Stimulated activated CD8-positive, alpha-beta memory T cell treated with anti-CD3 and anti-CD28 coated beads, Interleukin-15, amount 100 ng/mL, for 1 hour (primary cell): ENCODE results near the gene TYRO3.

Experiments
- DNase-seq: peaks from one replicate; pipeline ENCODE4 v3.0.0-alpha.2; 2020; ENCODE audit warnings: low read depth

The TYRO3 gene

DNA sequence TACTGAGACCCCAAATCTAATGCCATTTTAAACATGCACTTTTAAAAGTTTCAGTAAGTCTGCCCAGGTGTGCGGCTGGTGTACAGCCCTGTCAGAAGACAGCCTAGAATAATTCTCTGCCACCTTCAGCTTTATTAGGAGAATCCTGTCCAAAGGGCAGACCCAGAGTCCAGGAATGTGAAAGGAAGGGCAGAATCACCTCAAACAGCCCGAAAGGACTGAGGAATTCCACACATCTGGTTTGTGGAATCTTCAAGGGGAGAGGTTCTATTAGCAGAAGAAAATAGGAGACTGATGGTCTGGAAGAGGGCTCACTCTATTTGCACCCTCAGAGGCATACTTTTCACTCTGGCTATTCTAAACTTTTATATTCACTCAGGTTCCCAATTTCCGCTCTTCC, 46.6 kb downstream of the TYRO3 start:
- DNase-seq: no peak

DNA sequence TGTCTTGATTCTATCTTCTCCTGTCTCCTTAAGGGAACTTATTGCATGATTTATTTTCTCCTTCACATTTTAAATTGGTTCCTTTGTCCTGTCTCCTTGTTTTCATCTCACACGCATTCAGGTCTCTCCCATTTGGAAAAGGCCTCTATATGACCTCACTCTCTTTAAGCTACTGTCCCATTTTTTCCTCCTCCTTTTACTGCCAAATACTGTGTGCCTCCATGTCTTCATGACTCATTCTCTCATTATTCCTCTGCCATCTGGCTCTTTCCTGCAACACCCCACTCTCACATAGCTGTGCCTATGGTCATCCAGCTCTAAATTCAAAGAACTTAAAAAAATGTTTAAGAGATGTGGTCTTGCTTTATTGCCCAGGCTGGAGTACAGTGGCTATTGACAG, 48.0 kb downstream of the TYRO3 start:
- DNase-seq: no peak

DNA sequence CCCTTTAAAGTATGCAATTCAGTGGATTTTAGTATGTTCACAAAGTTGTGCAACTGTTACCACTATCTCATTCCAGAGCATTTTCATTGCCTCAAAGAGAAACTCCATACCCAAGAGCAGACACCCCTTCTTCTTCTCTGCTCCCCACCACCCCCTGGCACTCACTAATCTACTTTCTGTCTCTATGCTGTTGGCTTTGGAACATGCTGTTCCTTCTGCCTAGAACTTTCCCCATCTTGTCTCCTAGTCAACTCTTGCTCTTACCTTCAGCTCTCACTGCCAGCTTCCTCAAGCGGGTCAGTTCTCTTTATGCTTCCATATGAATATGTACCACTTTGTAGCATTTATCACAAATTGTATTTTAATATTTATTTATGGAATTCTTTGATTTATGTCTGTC, 50.1 kb downstream of the TYRO3 start:
- no peak for DNase-seq

DNA sequence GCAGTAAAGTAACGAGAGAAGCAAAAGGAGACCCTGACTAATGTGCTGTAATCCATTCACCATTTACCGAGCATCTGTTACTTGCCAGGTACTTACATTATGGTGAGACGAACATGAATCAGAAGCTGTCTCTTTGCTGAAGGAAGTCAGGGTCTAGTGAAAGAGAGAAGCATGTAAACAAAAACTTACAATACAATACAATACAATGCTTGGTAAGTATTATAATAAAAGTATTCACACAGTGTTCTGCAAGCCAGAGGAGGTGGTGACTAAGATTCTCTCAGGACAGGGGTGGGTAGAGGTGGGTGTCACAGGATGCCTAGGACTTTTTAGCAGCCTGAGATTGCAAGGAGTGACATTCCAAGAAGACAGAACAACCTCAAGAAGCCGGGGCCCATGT, 51.0 kb downstream of the TYRO3 start:
- no peak for DNase-seq

DNA sequence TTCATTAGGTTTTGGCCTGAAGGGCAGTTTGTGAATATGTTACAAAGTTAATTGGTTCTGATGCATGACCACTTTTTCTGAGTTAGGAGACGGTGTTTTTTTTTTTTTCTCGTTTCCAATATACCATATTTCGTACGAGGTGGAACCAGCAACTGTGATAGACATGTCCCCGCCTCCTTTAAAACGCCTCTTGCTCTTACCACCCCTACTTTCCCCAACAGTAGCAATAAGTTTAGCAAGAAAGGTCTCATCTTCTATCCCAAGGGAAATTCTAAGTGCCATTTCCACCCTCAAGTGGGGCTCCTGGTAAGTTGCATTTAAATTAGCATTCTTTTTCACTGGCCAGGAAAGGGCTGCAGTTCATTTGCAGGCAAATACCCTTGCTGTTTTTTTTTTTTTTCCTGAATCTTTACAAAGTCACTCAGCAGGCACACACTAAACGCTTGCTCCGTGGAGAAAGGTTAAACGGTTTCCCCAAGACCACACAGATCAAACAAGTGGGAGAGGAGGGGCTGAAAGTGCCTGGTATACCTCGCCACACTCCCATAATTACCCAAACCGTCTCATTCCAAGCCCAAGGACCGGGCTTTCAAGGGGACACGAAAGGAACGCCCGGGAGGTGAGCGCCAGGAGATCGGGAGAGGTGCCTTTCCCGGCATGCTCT, 61.7 kb downstream of the TYRO3 start:
- no peak for DNase-seq

DNA sequence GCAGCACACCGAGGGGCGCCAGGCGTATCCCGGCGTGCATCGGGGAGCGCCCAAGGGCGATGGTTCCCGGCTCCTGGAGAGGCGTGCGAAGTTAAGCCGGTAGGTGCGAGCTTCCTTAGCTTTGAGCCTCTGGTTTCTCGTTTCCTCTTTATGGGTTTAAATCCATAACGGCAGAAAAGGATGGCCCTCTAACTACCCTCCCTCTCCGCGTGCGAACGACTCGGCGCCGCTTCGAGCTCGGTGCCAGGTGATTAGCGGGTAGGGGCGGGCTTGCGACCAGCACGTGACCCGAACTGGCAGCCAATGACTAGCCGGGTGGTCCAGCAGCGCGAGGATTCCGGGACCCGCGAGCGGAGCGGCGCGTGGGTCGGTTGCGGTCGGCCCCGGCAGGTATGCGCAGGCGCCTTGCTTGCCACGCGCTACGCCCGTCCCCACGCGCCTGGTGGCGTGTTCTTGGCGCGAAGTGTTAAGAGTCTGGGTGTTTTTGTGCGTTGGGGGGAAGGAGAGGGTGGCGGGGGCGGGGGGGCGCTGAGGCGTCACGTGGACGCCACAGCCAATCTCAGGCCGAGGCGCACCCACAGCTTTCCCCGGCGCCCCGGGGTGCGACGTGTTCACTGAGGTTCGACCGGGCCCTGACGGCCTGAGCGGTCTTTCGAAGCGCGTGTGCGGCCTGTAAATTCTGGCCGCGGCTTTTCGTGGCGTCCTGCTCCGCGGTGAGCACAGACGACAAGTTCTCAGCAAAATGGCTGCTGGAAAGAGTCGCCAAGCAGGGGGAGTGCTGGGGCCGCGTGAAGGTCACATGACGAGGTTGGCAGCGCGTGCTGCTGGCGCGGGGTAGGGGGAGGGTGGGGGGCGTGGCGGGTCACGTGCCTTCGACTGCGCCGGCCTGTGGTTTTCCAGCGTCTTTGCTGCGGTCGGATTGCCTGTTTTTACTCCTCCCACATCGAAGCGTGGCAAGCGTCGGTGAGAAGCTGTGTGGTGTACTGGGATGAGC, 62.5 kb downstream of the TYRO3 start:
- peak; percentile 55 for DNase-seq

DNA sequence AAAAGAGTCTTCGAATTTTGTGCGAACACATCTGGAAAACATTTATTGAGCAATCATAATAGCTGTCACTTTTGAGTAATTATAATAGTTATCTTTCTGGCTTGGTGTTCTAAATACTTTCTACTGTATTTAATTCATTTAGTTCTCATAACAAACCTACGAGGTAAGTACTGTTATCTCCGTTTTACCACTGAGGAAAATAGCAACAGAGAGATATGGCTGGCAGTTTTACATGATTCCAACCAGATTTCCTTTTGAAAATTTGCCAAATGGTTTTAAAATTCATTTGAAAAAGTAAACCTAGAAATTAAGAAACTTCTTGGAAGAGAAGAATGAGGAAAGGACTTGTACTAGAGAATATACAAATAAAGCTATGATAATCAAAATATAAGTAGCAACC, 63.9 kb downstream of the TYRO3 start:
- DNase-seq: no peak

DNA sequence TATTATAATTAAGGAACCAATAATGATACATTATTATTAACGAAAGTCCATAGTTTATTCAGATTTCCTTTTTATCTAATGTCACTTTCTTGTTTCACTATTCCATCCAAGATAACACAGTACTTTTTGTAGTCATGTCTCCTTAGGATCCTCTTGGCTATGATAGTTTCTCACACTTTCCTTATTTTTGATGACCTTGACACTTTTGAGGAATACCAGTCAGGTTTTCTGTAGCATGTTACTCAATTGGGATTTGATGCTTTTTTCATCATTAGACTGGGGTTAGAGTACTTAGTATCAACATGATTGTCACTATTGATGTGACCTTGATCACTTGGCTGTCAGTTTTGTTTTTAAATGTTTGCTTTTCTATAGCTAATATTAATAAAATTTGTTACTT, 68.2 kb downstream of the TYRO3 start:
- no peak for DNase-seq

DNA sequence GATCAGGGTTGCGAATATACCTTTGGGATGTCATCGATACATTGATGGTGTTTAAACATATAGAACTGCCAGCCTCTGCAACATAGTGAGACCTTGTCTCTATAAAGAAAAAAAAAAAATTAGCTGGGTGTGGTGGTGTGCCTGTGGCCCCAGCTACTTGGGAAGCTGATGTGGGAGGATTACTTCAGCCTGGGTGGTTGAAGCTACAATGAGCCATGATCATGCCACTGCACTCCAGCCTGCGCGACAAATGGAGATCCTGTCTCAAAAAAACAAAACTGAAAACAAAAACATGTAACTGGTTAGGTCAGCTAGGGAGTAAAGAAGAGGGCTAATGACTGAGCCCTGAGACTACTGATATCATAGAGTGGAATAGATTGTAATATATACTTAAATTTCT, 70.5 kb downstream of the TYRO3 start:
- no peak for DNase-seq

DNA sequence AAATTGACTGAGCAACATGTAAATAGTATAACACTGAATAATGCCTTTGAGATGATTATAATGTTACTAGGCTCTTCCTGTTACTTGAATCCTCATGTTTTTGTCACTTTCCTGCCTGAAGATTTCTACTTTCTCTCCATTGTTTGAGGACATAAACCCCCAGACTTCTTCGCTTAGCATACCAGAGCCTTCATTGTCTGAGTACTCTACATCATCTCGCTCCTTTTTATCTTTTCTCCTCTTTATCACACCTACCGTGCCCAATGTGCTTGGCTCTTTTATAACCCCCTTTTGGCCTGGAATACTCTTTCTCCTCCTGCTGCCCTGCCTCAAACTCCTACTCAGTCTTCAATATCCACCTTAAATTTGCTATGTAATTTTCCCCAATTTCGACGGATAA, 70.9 kb downstream of the TYRO3 start:
- no peak for DNase-seq

DNA sequence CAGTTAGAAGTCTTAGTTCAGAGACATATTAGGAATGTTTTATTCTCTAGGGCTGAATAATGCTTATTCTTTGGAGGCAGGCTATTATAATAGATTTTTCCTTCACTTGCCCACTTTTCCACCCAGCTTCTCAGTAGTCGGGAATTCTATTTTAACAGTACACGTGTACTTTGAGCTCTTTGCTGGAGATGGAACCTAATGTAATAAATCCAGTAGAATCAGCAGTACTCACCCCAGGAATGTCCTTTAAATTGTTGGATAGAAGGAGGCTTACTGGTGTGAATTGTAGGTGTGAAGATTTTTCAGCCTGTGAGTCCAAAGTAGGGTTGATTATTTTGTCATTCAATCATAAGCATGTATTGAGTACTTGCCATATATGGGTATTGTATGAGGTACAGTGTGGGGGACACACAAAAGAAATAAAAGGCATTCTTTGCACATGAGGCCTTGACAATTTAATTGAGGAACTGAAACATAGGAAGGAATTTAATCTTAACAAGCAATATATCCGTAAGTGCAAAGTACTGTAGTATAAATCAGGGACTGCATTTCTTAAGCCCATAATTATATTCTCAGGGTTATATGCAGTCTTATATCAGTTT, 71.7 kb downstream of the TYRO3 start:
- no peak for DNase-seq

DNA sequence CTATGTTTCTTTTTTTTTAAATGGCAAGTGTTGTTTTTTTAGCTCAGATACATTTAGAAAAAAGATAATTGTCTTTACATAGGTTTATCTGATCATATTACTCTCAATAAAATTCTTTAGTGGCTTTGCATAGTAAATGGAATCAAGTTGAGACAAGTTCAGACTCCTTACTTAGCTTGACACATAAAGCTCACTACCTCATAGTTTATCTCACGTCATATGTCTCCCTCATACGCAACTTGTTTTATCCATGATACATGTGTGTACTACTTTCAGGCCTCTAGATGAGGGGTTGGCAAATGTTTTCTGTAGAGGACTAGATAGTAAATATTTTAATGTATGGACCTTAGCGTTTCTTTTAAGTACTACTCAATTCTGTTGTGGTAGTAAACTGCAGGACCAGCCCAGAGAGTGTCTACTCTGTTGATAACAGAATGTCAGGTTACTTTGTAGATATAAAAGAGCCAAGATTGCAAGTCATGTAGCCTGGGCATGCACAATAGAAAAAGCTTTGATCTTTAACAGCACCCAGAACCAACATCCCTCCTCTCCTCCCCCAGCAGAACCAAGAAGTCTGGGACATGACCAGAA, 73.0 kb downstream of the TYRO3 start:
- DNase-seq: no peak
